ENCODE measurements around the gene POLR2E. TPM values are rescaled to one million over a fixed set of nuclear protein-coding genes. Genes with fewer than 3 reads are reported as not detected.

Gene POLR2E
- total RNA-seq, 1 donor from 2014 or later: 267 TPM

DNA sequence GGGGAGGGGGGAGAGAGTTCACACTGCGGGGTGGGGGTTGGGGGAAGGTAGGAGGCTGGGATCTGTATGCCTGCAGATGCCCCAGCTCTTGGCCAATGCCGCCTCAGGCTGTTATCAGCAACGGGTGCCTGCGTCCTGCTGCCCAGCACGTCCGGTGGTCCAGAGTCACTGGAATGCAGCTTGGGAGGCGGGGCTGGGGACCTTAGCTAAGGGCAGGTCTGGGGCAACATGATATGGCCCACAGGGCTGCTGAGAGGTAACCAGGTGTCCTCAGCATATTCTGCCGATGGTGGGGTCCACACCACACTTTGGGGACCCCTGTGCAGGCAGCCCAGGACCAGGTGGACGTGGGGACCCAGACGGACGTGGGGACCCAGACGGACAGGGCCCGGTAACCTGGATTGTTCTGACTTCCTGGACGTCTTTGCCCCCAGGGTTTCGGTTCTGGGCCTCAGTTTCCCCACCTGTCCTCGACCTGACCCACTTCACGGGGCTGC is 28.9 kb downstream of the POLR2E start:
- H3K4me3 ChIP-seq (ENCODE audit: low read depth, low read length): no peak overlapping the region
- TF ChIP-seq, protein P1, sequence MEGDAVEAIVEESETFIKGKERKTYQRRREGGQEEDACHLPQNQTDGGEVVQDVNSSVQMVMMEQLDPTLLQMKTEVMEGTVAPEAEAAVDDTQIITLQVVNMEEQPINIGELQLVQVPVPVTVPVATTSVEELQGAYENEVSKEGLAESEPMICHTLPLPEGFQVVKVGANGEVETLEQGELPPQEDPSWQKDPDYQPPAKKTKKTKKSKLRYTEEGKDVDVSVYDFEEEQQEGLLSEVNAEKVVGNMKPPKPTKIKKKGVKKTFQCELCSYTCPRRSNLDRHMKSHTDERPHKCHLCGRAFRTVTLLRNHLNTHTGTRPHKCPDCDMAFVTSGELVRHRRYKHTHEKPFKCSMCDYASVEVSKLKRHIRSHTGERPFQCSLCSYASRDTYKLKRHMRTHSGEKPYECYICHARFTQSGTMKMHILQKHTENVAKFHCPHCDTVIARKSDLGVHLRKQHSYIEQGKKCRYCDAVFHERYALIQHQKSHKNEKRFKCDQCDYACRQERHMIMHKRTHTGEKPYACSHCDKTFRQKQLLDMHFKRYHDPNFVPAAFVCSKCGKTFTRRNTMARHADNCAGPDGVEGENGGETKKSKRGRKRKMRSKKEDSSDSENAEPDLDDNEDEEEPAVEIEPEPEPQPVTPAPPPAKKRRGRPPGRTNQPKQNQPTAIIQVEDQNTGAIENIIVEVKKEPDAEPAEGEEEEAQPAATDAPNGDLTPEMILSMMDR (IDR thresholded peaks at IDR 0.05; ENCODE audit: insufficient read depth, low read length, poor library complexity, severe bottlenecking): no peak
- no peak for DNase-seq (ENCODE audit: low read depth)
- H3K27me3 ChIP-seq (ENCODE audit: control insufficient read depth, insufficient read depth, low read length): peaks cover 43% of the 10 kb centered on the region
- no peaks in the 10 kb centered on the region for H3K36me3 ChIP-seq (ENCODE audit: control insufficient read depth, insufficient read depth, low read length)

GRCh38 chr19:1065606-1066109 is 29.5 kb downstream of the POLR2E start:
- TF ChIP-seq, protein P1 (IDR thresholded peaks at IDR 0.05; ENCODE audit: insufficient read depth, low read length, poor library complexity, severe bottlenecking): no peak
- peaks cover 38% of the 10 kb centered on the region for H3K27me3 ChIP-seq (ENCODE audit: control insufficient read depth, insufficient read depth, low read length)
- no peaks in the 10 kb centered on the region for H3K36me3 ChIP-seq (ENCODE audit: control insufficient read depth, insufficient read depth, low read length)
- H3K4me3 ChIP-seq (ENCODE audit: low read depth, low read length): no peak overlapping the region
- DNase-seq (ENCODE audit: low read depth): peak; percentile 16

DNA sequence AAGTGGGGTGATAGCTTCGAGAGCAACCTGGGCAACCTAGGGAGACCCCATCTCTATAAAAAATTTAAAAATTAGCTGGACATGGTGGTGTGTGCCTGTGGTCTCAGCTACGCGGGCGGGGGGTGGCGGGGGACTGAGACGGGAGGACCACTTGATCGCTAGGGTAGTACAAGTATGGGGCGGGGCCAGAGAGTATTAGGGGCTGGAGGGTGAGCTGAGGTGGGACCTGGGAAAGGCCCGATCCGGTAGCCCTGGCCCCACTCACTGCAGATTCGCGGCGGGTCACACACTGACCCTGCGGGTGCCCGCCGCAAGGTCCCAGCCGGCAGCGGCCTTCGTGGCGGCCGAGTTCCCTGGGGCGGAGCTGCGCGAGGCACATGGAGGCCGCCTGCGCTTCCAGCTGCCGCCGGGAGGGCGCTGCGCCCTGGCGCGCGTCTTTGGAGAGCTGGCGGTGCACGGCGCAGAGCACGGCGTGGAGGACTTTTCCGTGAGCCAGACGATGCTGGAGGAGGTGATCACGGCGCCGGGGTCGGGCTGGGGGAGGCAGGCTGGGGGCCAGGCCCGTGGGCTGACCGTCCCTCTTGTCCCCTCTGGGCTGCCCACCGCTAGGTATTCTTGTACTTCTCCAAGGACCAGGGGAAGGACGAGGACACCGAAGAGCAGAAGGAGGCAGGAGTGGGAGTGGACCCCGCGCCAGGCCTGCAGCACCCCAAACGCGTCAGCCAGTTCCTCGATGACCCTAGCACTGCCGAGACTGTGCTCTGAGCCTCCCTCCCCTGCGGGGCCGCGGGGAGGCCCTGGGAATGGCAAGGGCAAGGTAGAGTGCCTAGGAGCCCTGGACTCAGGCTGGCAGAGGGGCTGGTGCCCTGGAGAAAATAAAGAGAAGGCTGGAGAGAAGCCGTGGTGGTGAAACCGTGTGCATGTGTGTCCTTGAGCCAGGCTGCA is 30.2 kb downstream of the POLR2E start:
- TF ChIP-seq, protein P1 (IDR thresholded peaks at IDR 0.05; ENCODE audit: insufficient read depth, low read length, poor library complexity, severe bottlenecking): peak; percentile 58
- H3K27me3 ChIP-seq (ENCODE audit: control insufficient read depth, insufficient read depth, low read length): peaks cover 36% of the 10 kb centered on the region
- no peak for DNase-seq (ENCODE audit: low read depth)
- no peaks in the 10 kb centered on the region for H3K36me3 ChIP-seq (ENCODE audit: control insufficient read depth, insufficient read depth, low read length)
- H3K4me3 ChIP-seq (ENCODE audit: low read depth, low read length): no peak overlapping the region

- Histone ChIP-seq H3K27me3 (ENCODE audit: control insufficient read depth, insufficient read depth, low read length) (peaks cover 29% of the 10 kb centered on the region), H3K36me3 (ENCODE audit: control insufficient read depth, insufficient read depth, low read length) (no peaks in the 10 kb centered on the region), H3K4me3 (ENCODE audit: low read depth, low read length) (no peak overlapping the region)
- TF ChIP-seq, protein P1 (IDR thresholded peaks at IDR 0.05; ENCODE audit: insufficient read depth, low read length, poor library complexity, severe bottlenecking): no peak
- DNase-seq (ENCODE audit: low read depth): no peak
Observed at GRCh38 chr19:1063909-1064660, 31.1 kb downstream of the POLR2E start.

GRCh38 chr19:1063030-1063908 is 31.9 kb downstream of the POLR2E start:
- no peak for DNase-seq (ENCODE audit: low read depth)
- TF ChIP-seq, protein P1 (IDR thresholded peaks at IDR 0.05; ENCODE audit: insufficient read depth, low read length, poor library complexity, severe bottlenecking): no peak
- Histone ChIP-seq H3K4me3 (ENCODE audit: low read depth, low read length) (no peak overlapping the region), H3K36me3 (ENCODE audit: control insufficient read depth, insufficient read depth, low read length) (peaks cover 1% of the 10 kb centered on the region), H3K27me3 (ENCODE audit: control insufficient read depth, insufficient read depth, low read length) (peaks cover 23% of the 10 kb centered on the region)
